NCI-H748 treated with DMSO at 0.1 percent for 48 hours (cell line): Measurements from ENCODE around the gene MBP.
"Not testable (repeated sequence)": the region's sequence is repeated elsewhere in the genome, so short reads cannot be mapped to it uniquely, and the experiment has no call there.

Source experiments
- DNase-seq: peaks from one replicate; lab custom pipeline; 2025; lab: John Stamatoyannopoulos, UW

Gene MBP

GRCh38 chr18:76970770-76971559, 161.6 kb downstream of the MBP start:
- DNase-seq: no peak

GRCh38 chr18:76967721-76968472, 164.7 kb downstream of the MBP start:
- DNase-seq: no peak

- not testable (repeated sequence) for DNase-seq
Measured at GRCh38 chr18:76967299-76967698, 165.3 kb downstream of the MBP start.

GRCh38 chr18:76965555-76966151, 166.9 kb downstream of the MBP start:
- not testable (repeated sequence) for DNase-seq

- DNase-seq: no peak
Measured at GRCh38 chr18:76963936-76964335, 168.6 kb downstream of the MBP start.

- DNase-seq: no peak
Measured at GRCh38 chr18:76962851-76963250, 169.7 kb downstream of the MBP start.

GRCh38 chr18:76960528-76961035, 172.0 kb downstream of the MBP start:
- DNase-seq: no peak

GRCh38 chr18:76959605-76960004, 173.0 kb downstream of the MBP start:
- DNase-seq: no peak

- DNase-seq: peak; percentile 18
Measured at GRCh38 chr18:76958692-76959341, 173.8 kb downstream of the MBP start.

GRCh38 chr18:76957384-76958355, 174.9 kb downstream of the MBP start:
- no peak for DNase-seq

GRCh38 chr18:76956648-76957047, 175.9 kb downstream of the MBP start:
- DNase-seq: no peak

GRCh38 chr18:76955524-76956170, 176.9 kb downstream of the MBP start:
- DNase-seq: no peak

GRCh38 chr18:76953583-76954233, 178.9 kb downstream of the MBP start:
- peak; percentile 51 for DNase-seq

GRCh38 chr18:76953156-76953555, 179.4 kb downstream of the MBP start:
- DNase-seq: no peak

GRCh38 chr18:76952747-76953146, 179.8 kb downstream of the MBP start:
- no peak for DNase-seq

GRCh38 chr18:76951456-76952247, 180.9 kb downstream of the MBP start:
- DNase-seq: no peak

GRCh38 chr18:76948345-76948744, 184.2 kb downstream of the MBP start:
- no peak for DNase-seq

GRCh38 chr18:76944346-76944745, 188.2 kb downstream of the MBP start:
- not testable (repeated sequence) for DNase-seq
